Activated B cell treated with CpG ODN at 0.5 μM for 24 hours (primary cell): ENCODE results near the gene TTC12. TPM values are rescaled to one million over a fixed set of nuclear protein-coding genes. Genes with fewer than 3 reads are reported as not detected.

Experiments
- ATAC-seq: fragments of 200-7000 bp; cut with Tn5 transposase; one replicate; pipeline ENCODE4 v1.10.0; 2021; ENCODE audit warnings: low read depth, mild to moderate bottlenecking, moderate library complexity
- CTCF ChIA-PET: fragments of 350-600 bp; sonication (Branson Sonifier 250); formaldehyde crosslinking; loops from one replicate; lab custom pipeline; 2021; ENCODE audit warnings: antibody characterized with exemption; lab: Charles Lee
- POLR2A ChIA-PET: fragments of 350-600 bp; sonication (Branson Sonifier 250); formaldehyde crosslinking; loops from one replicate; lab custom pipeline; 2021; ENCODE audit warnings: antibody characterized with exemption; lab: Charles Lee
- DNase-seq: peaks from one replicate; pipeline ENCODE4 v3.0.0; 2022
- H3K27ac Mint-ChIP-seq: one replicate; pipeline ENCODE4 v1.8.0; 2020; ENCODE audit warnings: mixed read lengths
- H3K27me3 Mint-ChIP-seq: one replicate; pipeline ENCODE4 v1.8.0; 2021; ENCODE audit warnings: mixed read lengths
- H3K36me3 Mint-ChIP-seq: one replicate; pipeline ENCODE4 v1.8.0; 2021; ENCODE audit warnings: low read depth, mixed read lengths
- H3K4me1 Mint-ChIP-seq: one replicate; pipeline ENCODE4 v1.8.0; 2021; ENCODE audit warnings: mixed read lengths
- H3K4me3 Mint-ChIP-seq: one replicate; pipeline ENCODE4 v1.8.0; 2020; ENCODE audit warnings: mild to moderate bottlenecking, mixed read lengths
- H3K9me3 Mint-ChIP-seq: one replicate; pipeline ENCODE4 v1.8.0; 2020; ENCODE audit warnings: mixed read lengths
- intact Hi-C: fragments of 100-400 bp; cut with micrococcal nuclease; formaldehyde crosslinking; loops from one replicate; pipeline ENCODE4 v1.15.1; 2024
- total RNA-seq: library from RNA; stranded (reverse); gene quantifications from 2 replicates; pipeline ENCODE4 v1.2.3, GENCODE V29; 2022
- TF ChIP-seq, protein P1 (sequence below): fragments of 200-600 bp; IDR thresholded peaks from one replicate; pipeline ENCODE4 v1.8.0; 2022; ENCODE audit warnings: antibody characterized with exemption, mild to moderate bottlenecking

TTC12 gene
- total RNA-seq, 1 donor from 2014 or later = 25.2 TPM

DNA sequence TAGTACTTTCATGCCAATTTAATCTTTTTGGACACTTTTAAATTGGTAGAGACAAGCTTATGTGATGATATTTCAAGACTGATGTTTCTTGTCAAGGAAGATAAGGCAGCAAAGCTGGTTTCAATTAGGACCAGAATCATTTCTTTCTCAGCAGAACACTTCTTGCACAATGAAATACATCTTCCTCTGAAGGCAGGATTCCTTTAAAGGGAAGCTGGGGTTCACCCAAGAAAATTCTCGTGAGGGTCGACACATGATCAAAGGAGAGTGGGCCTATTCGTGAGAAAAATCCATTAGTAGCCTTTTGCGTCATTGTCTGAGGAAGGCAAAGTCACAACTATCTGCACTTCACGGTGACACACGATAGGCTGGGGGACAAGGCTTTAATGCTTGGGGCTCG lies 17.6 kb downstream of the TTC12 start:
- CTCF ChIA-PET = no interaction called here
- no peak for DNase-seq
- H3K9me3 Mint-ChIP-seq = no peaks in the 10 kb centered on the region
- H3K27me3 Mint-ChIP-seq = no peaks in the 10 kb centered on the region
- POLR2A ChIA-PET = no interaction called here
- H3K4me1 Mint-ChIP-seq = no peaks in the 10 kb centered on the region
- intact Hi-C loops = no loop called here
- H3K4me3 Mint-ChIP-seq = no peak overlapping the region
- peaks cover 95% of the 10 kb centered on the region for H3K36me3 Mint-ChIP-seq
- ATAC-seq = no peak
- TF ChIP-seq, protein P1, sequence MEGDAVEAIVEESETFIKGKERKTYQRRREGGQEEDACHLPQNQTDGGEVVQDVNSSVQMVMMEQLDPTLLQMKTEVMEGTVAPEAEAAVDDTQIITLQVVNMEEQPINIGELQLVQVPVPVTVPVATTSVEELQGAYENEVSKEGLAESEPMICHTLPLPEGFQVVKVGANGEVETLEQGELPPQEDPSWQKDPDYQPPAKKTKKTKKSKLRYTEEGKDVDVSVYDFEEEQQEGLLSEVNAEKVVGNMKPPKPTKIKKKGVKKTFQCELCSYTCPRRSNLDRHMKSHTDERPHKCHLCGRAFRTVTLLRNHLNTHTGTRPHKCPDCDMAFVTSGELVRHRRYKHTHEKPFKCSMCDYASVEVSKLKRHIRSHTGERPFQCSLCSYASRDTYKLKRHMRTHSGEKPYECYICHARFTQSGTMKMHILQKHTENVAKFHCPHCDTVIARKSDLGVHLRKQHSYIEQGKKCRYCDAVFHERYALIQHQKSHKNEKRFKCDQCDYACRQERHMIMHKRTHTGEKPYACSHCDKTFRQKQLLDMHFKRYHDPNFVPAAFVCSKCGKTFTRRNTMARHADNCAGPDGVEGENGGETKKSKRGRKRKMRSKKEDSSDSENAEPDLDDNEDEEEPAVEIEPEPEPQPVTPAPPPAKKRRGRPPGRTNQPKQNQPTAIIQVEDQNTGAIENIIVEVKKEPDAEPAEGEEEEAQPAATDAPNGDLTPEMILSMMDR = no peak
- H3K27ac Mint-ChIP-seq = no peak overlapping the region

DNA sequence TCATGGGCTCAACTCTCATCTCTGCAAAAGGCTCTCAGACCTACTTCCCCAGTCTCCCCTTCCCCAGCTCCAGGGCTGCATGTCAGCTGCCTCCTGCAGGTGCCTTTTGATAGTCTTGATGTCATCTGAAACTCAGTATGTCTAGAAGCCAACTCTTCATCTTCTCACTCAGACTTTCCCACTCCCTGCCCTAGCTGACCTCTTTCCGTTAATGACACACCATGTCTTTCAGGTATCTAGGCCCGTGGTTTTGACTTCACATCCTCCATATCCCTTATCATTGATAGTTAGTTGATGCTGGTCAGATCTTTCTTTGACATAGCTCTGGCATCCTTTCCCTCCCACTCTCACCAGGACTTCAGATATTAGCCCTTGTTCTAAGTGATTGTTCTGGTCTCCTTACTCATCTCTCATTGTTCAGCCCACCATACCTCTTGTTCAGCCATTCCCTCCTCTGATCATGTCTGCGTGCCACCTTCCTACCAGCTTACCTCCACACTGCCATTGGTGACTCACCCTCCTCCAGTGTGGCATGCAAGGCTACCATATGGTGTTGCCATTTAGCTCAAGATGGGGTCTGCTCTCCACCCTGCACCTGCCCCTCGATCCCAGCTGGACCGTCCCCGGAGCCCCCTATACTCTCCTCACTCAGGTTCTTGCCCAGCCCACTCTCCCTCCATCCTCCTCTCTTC lies 18.4 kb downstream of the TTC12 start:
- intact Hi-C loops = no loop called here
- TF ChIP-seq, protein P1 = no peak
- ChIA-PET POLR2A (no interaction called here), CTCF (no interaction called here)
- no peaks in the 10 kb centered on the region for H3K9me3 Mint-ChIP-seq
- H3K4me1 Mint-ChIP-seq = no peaks in the 10 kb centered on the region
- DNase-seq (no peak), ATAC-seq (no peak)
- H3K4me3 Mint-ChIP-seq = no peak overlapping the region
- H3K27me3 Mint-ChIP-seq = no peaks in the 10 kb centered on the region
- H3K36me3 Mint-ChIP-seq = peaks cover 94% of the 10 kb centered on the region
- H3K27ac Mint-ChIP-seq = no peak overlapping the region

DNA sequence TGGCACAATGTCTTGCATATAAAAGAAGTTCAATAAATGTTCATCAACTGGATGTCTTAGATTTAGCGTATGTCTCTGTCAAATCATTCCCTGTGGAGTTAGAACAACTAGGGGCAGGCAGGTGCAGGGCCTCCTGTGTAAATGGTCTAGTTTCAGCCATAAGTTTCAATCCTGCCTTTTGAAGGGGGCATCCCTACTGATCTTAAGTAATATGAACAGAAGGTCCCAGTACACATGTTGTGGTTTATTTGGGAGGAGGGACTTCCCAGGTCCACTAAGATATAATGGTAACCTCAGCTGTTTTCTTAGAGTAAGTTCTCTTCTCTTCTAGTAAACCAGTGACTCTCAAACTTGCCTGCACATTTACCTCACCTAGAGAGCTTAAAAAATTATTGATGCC lies 19.8 kb downstream of the TTC12 start:
- no peak for ATAC-seq
- Mint-ChIP-seq H3K4me3 (no peak overlapping the region), H3K27me3 (no peaks in the 10 kb centered on the region), H3K36me3 (peaks cover 94% of the 10 kb centered on the region), H3K9me3 (no peaks in the 10 kb centered on the region), H3K4me1 (no peaks in the 10 kb centered on the region), H3K27ac (no peak overlapping the region)
- no peak for DNase-seq
- TF ChIP-seq, protein P1 = no peak
- POLR2A ChIA-PET = no interaction called here
- intact Hi-C loops = no loop called here
- CTCF ChIA-PET = no interaction called here

DNA sequence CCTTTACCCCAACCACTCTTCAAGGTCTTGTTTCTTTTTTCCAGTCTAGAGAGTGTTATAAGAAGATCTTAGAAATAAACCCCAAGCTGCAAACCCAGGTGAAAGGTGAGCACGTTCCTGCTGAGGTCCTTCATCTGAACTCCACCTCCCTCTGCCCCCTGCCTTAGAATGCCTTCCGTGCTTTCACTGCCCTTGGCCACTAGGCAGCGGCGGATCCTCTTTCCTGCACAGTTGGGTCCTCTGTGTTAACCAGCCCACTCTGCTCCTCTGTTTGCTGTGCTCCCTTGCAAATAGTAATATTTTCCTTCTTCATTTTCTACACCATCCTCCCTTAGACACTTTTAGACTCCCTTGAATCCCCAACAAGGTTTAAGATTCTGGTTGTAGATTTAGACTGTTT lies 24.3 kb downstream of the TTC12 start:
- Mint-ChIP-seq H3K4me3 (no peak overlapping the region), H3K27me3 (no peaks in the 10 kb centered on the region), H3K4me1 (no peaks in the 10 kb centered on the region), H3K27ac (no peak overlapping the region), H3K36me3 (peaks cover 94% of the 10 kb centered on the region), H3K9me3 (no peaks in the 10 kb centered on the region)
- ChIA-PET POLR2A (no interaction called here), CTCF (no interaction called here)
- ATAC-seq = no peak
- intact Hi-C loops = no loop called here
- TF ChIP-seq, protein P1 = no peak
- DNase-seq = no peak

DNA sequence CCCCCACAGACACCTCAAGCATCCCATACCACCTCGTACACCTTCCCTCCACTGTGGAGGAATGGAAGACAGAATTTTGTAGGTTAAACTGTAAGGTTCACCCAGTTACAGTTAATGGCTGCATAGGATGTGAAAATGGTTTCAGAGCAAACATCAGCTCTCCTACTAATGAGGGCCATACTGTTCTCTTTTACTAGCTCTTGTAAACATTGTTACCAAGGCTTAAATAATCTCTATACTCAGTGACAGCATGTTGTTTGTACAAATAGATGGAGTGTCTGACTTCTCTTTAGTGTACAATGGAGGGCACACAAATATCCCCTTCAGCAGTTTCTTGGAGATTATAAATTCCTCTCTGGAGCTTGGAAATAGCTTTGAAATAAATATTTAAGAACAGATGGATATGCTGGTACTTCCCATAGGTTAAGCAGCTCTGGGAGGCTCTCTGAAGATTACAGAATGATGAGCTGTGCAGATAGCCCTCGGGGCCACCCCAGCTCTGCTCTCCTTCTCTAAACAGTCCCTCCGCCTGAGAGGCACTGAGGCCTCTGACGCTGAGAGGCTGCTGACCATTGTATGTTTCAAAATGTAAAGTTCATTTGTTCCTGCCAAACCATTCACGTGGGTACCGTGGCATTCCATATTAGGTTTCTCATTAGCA lies 25.7 kb downstream of the TTC12 start:
- H3K4me3 Mint-ChIP-seq = no peak overlapping the region
- H3K9me3 Mint-ChIP-seq = no peaks in the 10 kb centered on the region
- DNase-seq (no peak), ATAC-seq (no peak)
- H3K4me1 Mint-ChIP-seq = no peaks in the 10 kb centered on the region
- ChIA-PET CTCF (no interaction called here), POLR2A (no interaction called here)
- intact Hi-C loops = no loop called here
- H3K27ac Mint-ChIP-seq = no peak overlapping the region
- peaks cover 92% of the 10 kb centered on the region for H3K36me3 Mint-ChIP-seq
- no peaks in the 10 kb centered on the region for H3K27me3 Mint-ChIP-seq
- TF ChIP-seq, protein P1 = no peak
